Neural progenitor cell (in vitro differentiated cells): ENCODE data around the gene LRP1-AS. TPM values are rescaled to one million over a fixed set of nuclear protein-coding genes. Genes with fewer than 3 reads are reported as not detected.

Experiments used
- DNase-seq: peaks from one replicate; pipeline ENCODE4 v3.0.0-alpha.2; 2016; ENCODE audit warnings: low spot score
- H2AFZ ChIP-seq: fragments of 200-600 bp; sonication (generic); replicated peaks from 2 replicates; pipeline ENCODE4 v1.6.1; 2016; ENCODE audit warnings: antibody characterized with exemption
- H3F3A ChIP-seq: fragments of 200-600 bp; sonication (generic); 2 replicates; pipeline ENCODE4 v1.6.1; 2016; ENCODE audit warnings: antibody characterized with exemption, low read depth
- H3K27ac ChIP-seq: fragments of 200-600 bp; sonication (generic); 2 replicates; pipeline ENCODE4 v1.5.1; 2016; ENCODE audit warnings: mild to moderate bottlenecking
- H3K27me3 ChIP-seq: fragments of 200-600 bp; sonication (generic); 2 replicates; pipeline ENCODE4 v1.6.1; 2016; ENCODE audit warnings: mild to moderate bottlenecking, moderate library complexity
- H3K36me3 ChIP-seq: fragments of 200-600 bp; sonication (generic); 2 replicates; pipeline ENCODE4 v1.5.1; 2016
- H3K4me1 ChIP-seq: fragments of 200-600 bp; sonication (generic); 2 replicates; pipeline ENCODE4 v1.6.1; 2016; ENCODE audit warnings: mixed run types
- H3K4me2 ChIP-seq: fragments of 200-600 bp; sonication (generic); 2 replicates; pipeline ENCODE4 v1.6.1; 2016
- H3K4me3 ChIP-seq: fragments of 200-600 bp; sonication (generic); 2 replicates; pipeline ENCODE4 v1.5.1; 2016
- H3K79me2 ChIP-seq: fragments of 200-600 bp; sonication (generic); 2 replicates; pipeline ENCODE4 v1.6.1; 2016; ENCODE audit warnings: low read depth
- H3K9ac ChIP-seq: fragments of 200-600 bp; sonication (generic); 2 replicates; pipeline ENCODE4 v1.6.1; 2016
- H3K9me3 ChIP-seq: fragments of 200-600 bp; sonication (generic); 2 replicates; pipeline ENCODE4 v1.5.1; 2016; ENCODE audit warnings: low read depth
- H4K20me1 ChIP-seq: fragments of 200-600 bp; sonication (generic); 2 replicates; pipeline ENCODE4 v1.6.1; 2016; ENCODE audit warnings: low read depth
- H3K27ac Mint-ChIP-seq: 3 replicates; pipeline ENCODE4 v1.8.0; 2021; ENCODE audit warnings: mixed read lengths
- H3K27me3 Mint-ChIP-seq: 2 replicates; pipeline ENCODE4 v1.8.0; 2022; ENCODE audit warnings: low read depth, mild to moderate bottlenecking, inconsistent platforms, moderate library complexity, mixed read lengths; ENCODE audit not compliant: insufficient read depth
- H3K36me3 Mint-ChIP-seq: 3 replicates; pipeline ENCODE4 v1.8.0; 2021; ENCODE audit warnings: mixed read lengths
- H3K4me1 Mint-ChIP-seq: 3 replicates; pipeline ENCODE4 v1.8.0; 2021; ENCODE audit warnings: mixed read lengths
- H3K4me3 Mint-ChIP-seq: 3 replicates; pipeline ENCODE4 v1.8.0; 2021; ENCODE audit warnings: mild to moderate bottlenecking, moderate library complexity, mixed read lengths
- H3K9me3 Mint-ChIP-seq: 3 replicates; pipeline ENCODE4 v1.8.0; 2020; ENCODE audit warnings: mixed read lengths
- CTCF ChIP-seq: fragments of 200-600 bp; sonication (generic); IDR thresholded peaks from 2 replicates; pipeline ENCODE4 v1.5.1; 2017; ENCODE audit warnings: antibody characterized with exemption, mild to moderate bottlenecking
- EZH2 ChIP-seq: fragments of 200-600 bp; sonication (generic); IDR thresholded peaks from 2 replicates; pipeline ENCODE4 v1.6.1; 2017; ENCODE audit warnings: antibody characterized with exemption, mild to moderate bottlenecking, moderate library complexity
- EZH2phosphoT487 ChIP-seq: fragments of 200-600 bp; sonication (generic); IDR thresholded peaks from 2 replicates; pipeline ENCODE4 v1.6.1; 2017; ENCODE audit warnings: antibody characterized with exemption
- total RNA-seq: library from RNA; depleted of rRNA; stranded (reverse); fragments of >200 nt; gene quantifications from 2 replicates; pipeline ENCODE4 v1.2.3, GENCODE V29; 2015; ENCODE audit warnings: low replicate concordance

Gene LRP1-AS
- total RNA-seq, 1 donor from 2014 or later: not detected

GRCh38 chr12:57160040-57160439 lies 12.6 kb upstream of the LRP1-AS start:
- Histone ChIP-seq H3K36me3 (no peaks in the 10 kb centered on the region), H3K9ac (no peak overlapping the region), H4K20me1 (peaks cover 7% of the 10 kb centered on the region)

GRCh38 chr12:57159311-57159710 lies 11.9 kb upstream of the LRP1-AS start:
- peaks cover 48% of the 10 kb centered on the region for H3K36me3 Mint-ChIP-seq
- no peaks in the 10 kb centered on the region for H3K36me3 ChIP-seq

More at GRCh38 chr12:57160040-57160439, 12.6 kb upstream of the LRP1-AS start:
- no peak for TF ChIP-seq EZH2
- Mint-ChIP-seq H3K4me3 (no peak overlapping the region), H3K4me1 (peaks cover 12% of the 10 kb centered on the region), H3K36me3 (peaks cover 48% of the 10 kb centered on the region), H3K27ac (no peak overlapping the region), H3K9me3 (no peaks in the 10 kb centered on the region), H3K27me3 (peaks cover 8% of the 10 kb centered on the region)
- no peaks in the 10 kb centered on the region for H3F3A ChIP-seq
- no peak overlapping the region for H3K27ac ChIP-seq
- H3K9me3 ChIP-seq: no peaks in the 10 kb centered on the region
- no peaks in the 10 kb centered on the region for H3K4me1 ChIP-seq
- H3K4me2 ChIP-seq: no peak overlapping the region
- H3K27me3 ChIP-seq: no peaks in the 10 kb centered on the region
- H3K4me3 ChIP-seq: no peak overlapping the region
- DNase-seq: no peak
- no peaks in the 10 kb centered on the region for H3K79me2 ChIP-seq
- H2AFZ ChIP-seq: no peak overlapping the region

GRCh38 chr12:57158665-57159064 lies 11.2 kb upstream of the LRP1-AS start:
- Mint-ChIP-seq H3K27ac (no peak overlapping the region), H3K36me3 (peaks cover 51% of the 10 kb centered on the region), H3K9me3 (no peaks in the 10 kb centered on the region), H3K4me3 (no peak overlapping the region), H3K27me3 (peaks cover 5% of the 10 kb centered on the region), H3K4me1 (peaks cover 12% of the 10 kb centered on the region)
- Histone ChIP-seq H3K36me3 (no peaks in the 10 kb centered on the region), H3K27ac (no peak overlapping the region), H3K4me2 (no peak overlapping the region), H2AFZ (no peak overlapping the region), H3F3A (no peaks in the 10 kb centered on the region), H3K79me2 (no peaks in the 10 kb centered on the region), H3K4me1 (no peaks in the 10 kb centered on the region), H3K4me3 (no peak overlapping the region), H3K9me3 (no peaks in the 10 kb centered on the region), H3K9ac (no peak overlapping the region), H3K27me3 (no peaks in the 10 kb centered on the region), H4K20me1 (no peaks in the 10 kb centered on the region)
- no peak for TF ChIP-seq EZH2phosphoT487
- TF ChIP-seq CTCF: no peak
- no peak for TF ChIP-seq EZH2
- DNase-seq: no peak

More at GRCh38 chr12:57159311-57159710, 11.9 kb upstream of the LRP1-AS start:
- no peaks in the 10 kb centered on the region for H4K20me1 ChIP-seq
- H3K9ac ChIP-seq: no peak overlapping the region
- no peaks in the 10 kb centered on the region for H3K9me3 ChIP-seq
- DNase-seq: no peak
- H3K4me3 ChIP-seq: no peak overlapping the region
- H3K4me1 Mint-ChIP-seq: peaks cover 12% of the 10 kb centered on the region
- no peak overlapping the region for H3K27ac Mint-ChIP-seq
- H3K4me3 Mint-ChIP-seq: no peak overlapping the region
- no peak overlapping the region for H2AFZ ChIP-seq
- no peaks in the 10 kb centered on the region for H3K79me2 ChIP-seq
- H3K27ac ChIP-seq: no peak overlapping the region
- H3F3A ChIP-seq: no peaks in the 10 kb centered on the region
- peaks cover 5% of the 10 kb centered on the region for H3K27me3 Mint-ChIP-seq
- TF ChIP-seq CTCF (no peak), EZH2phosphoT487 (no peak), EZH2 (no peak)
- H3K9me3 Mint-ChIP-seq: no peaks in the 10 kb centered on the region
- no peaks in the 10 kb centered on the region for H3K27me3 ChIP-seq
- H3K4me2 ChIP-seq: no peak overlapping the region
- no peaks in the 10 kb centered on the region for H3K4me1 ChIP-seq

GRCh38 chr12:57158186-57158585 lies 10.8 kb upstream of the LRP1-AS start:
- peaks cover 56% of the 10 kb centered on the region for H3K36me3 Mint-ChIP-seq
- H3K79me2 ChIP-seq: no peaks in the 10 kb centered on the region
- H3K9me3 ChIP-seq: no peaks in the 10 kb centered on the region
- H3K4me1 Mint-ChIP-seq: peaks cover 12% of the 10 kb centered on the region
- no peak overlapping the region for H2AFZ ChIP-seq
- H3K4me1 ChIP-seq: no peaks in the 10 kb centered on the region
- H3K4me3 ChIP-seq: no peak overlapping the region
- H3K27ac ChIP-seq: no peak overlapping the region
- no peaks in the 10 kb centered on the region for H3K27me3 ChIP-seq
- H3K9ac ChIP-seq: no peak overlapping the region
- H3K4me2 ChIP-seq: no peak overlapping the region
- H3K9me3 Mint-ChIP-seq: no peaks in the 10 kb centered on the region
- no peak overlapping the region for H3K4me3 Mint-ChIP-seq
- H3K36me3 ChIP-seq: no peaks in the 10 kb centered on the region
- TF ChIP-seq CTCF (no peak), EZH2 (no peak), EZH2phosphoT487 (no peak)
- DNase-seq: no peak
- H3F3A ChIP-seq: no peaks in the 10 kb centered on the region
- H3K27ac Mint-ChIP-seq: no peak overlapping the region
- peaks cover 5% of the 10 kb centered on the region for H3K27me3 Mint-ChIP-seq
- H4K20me1 ChIP-seq: no peaks in the 10 kb centered on the region
